Endothelial cell of umbilical vein (primary cell): ENCODE measurements around the gene IFIT5.

ENCODE experiments used
- CTCF ChIP-seq, 2 donors: IDR thresholded peaks; 1 replicate in 1 of 2; 2 replicates in 1 of 2; pipeline ENCODE4 v1.5.1; 2011; ENCODE audit warnings: low read length in 2 of 2, mild to moderate bottlenecking in 2 of 2, moderate library complexity in 2 of 2, control low read depth in 1 of 2, inconsistent platforms in 1 of 2, low read depth in 1 of 2; ENCODE audit not compliant: insufficient read depth in 1 of 2; ENCODE audit errors: extremely low read depth in 1 of 2
- EZH2 ChIP-seq: IDR thresholded peaks from 2 replicates; pipeline ENCODE4 v1.6.1; 2012; ENCODE audit warnings: borderline replicate concordance, low read depth, mild to moderate bottlenecking, moderate library complexity, low read length, inconsistent platforms; ENCODE audit not compliant: severe bottlenecking
- GATA2 ChIP-seq: IDR thresholded peaks from 2 replicates; pipeline ENCODE4 v1.7.0; 2011; ENCODE audit warnings: low read depth, mild to moderate bottlenecking, moderate library complexity, mixed read lengths, low read length; ENCODE audit not compliant: insufficient read length, insufficient read depth
- MAX ChIP-seq: IDR thresholded peaks from 2 replicates; pipeline ENCODE4 v1.6.1; 2011; ENCODE audit not compliant: insufficient read depth, insufficient read length
- POLR2A ChIP-seq: IDR thresholded peaks from 2 replicates; pipeline ENCODE4 v1.6.1; 2012; ENCODE audit warnings: low read depth, mild to moderate bottlenecking, control low read depth, low read length
- POLR2AphosphoS5 ChIP-seq: IDR thresholded peaks from 2 replicates; pipeline ENCODE4 v1.6.1; 2012; ENCODE audit warnings: low read depth, mild to moderate bottlenecking, control low read depth, low read length, moderate library complexity; ENCODE audit not compliant: insufficient read depth

- TF ChIP-seq CTCF (IDR thresholded peaks at IDR 0.05; ENCODE audit: extremely low read depth in 1 of 2, insufficient read depth in 1 of 2, low read depth in 1 of 2, low read length in 2 of 2) (no peak), GATA2 (no peak), EZH2 (no peak), POLR2A (no peak), POLR2AphosphoS5 (no peak), MAX (no peak)
Observed at GRCh38 chr10:89399956-89400355, 14.4 kb upstream of the IFIT5 start.
